GM21367 (cell line): ENCODE results near the gene FRMD8.

ENCODE experiments used
- ATAC-seq: cut with Tn5 transposase; IDR thresholded peaks from one replicate; pipeline ENCODE4 v1.9.1; 2021; ENCODE audit not compliant: unreplicated experiment

Gene FRMD8

GRCh38 chr11:65423516-65424204 lies 37.2 kb downstream of the FRMD8 start:
- ATAC-seq: no peak

DNA sequence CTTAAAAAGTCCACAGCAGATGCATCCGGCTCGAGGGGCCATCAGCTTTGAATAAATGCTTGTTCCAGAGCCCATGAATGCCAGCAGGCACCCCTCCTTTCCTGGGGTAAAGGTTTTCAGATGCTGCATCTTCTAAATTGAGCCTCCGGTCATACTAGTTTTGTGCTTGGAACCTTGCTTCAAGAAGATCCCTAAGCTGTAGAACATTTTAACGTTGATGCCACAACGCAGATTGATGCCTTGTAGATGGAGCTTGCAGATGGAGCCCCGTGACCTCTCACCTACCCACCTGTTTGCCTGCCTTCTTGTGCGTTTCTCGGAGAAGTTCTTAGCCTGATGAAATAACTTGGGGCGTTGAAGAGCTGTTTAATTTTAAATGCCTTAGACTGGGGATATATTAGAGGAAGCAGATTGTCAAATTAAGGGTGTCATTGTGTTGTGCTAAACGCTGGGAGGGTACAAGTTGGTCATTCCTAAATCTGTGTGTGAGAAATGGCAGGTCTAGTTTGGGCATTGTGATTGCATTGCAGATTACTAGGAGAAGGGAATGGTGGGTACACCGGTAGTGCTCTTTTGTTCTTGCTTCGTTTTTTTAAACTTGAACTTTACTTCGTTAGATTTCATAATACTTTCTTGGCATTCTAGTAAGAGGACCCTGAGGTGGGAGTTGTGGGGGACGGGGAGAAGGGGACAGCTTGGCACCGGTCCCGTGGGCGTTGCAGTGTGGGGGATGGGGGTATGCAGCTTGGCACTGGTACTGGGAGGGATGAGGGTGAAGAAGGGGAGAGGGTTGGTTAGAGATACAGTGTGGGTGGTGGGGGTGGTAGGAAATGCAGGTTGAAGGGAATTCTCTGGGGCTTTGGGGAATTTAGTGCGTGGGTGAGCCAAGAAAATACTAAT lies 38.0 kb downstream of the FRMD8 start:
- no peak for ATAC-seq

- no peak for ATAC-seq
Measured at GRCh38 chr11:65425105-65425970, 38.9 kb downstream of the FRMD8 start.

DNA sequence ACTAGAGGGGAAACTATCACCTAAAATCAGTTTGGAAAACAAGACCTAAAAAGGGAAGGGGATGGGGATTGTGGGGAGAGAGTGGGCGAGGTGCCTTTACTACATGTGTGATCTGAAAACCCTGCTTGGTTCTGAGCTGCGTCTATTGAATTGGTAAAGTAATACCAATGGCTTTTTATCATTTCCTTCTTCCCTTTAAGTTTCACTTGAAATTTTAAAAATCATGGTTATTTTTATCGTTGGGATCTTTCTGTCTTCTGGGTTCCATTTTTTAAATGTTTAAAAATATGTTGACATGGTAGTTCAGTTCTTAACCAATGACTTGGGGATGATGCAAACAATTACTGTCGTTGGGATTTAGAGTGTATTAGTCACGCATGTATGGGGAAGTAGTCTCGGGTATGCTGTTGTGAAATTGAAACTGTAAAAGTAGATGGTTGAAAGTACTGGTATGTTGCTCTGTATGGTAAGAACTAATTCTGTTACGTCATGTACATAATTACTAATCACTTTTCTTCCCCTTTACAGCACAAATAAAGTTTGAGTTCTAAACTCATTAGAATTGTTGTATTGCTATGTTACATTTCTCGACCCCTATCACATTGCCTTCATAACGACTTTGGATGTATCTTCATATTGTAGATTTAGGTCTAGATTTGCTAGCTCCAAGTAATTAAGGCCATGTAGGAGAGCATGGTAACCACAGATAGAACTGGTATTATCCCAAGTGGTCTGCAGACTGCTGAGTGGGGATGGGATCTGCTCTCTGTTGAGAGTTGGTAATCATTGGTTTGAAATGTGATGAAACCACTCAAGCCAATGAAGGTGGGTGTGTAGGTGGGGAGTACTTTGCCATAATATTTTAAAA lies 39.8 kb downstream of the FRMD8 start:
- no peak for ATAC-seq

- no peak for ATAC-seq
Measured at GRCh38 chr11:65426839-65427690, 40.6 kb downstream of the FRMD8 start.

DNA sequence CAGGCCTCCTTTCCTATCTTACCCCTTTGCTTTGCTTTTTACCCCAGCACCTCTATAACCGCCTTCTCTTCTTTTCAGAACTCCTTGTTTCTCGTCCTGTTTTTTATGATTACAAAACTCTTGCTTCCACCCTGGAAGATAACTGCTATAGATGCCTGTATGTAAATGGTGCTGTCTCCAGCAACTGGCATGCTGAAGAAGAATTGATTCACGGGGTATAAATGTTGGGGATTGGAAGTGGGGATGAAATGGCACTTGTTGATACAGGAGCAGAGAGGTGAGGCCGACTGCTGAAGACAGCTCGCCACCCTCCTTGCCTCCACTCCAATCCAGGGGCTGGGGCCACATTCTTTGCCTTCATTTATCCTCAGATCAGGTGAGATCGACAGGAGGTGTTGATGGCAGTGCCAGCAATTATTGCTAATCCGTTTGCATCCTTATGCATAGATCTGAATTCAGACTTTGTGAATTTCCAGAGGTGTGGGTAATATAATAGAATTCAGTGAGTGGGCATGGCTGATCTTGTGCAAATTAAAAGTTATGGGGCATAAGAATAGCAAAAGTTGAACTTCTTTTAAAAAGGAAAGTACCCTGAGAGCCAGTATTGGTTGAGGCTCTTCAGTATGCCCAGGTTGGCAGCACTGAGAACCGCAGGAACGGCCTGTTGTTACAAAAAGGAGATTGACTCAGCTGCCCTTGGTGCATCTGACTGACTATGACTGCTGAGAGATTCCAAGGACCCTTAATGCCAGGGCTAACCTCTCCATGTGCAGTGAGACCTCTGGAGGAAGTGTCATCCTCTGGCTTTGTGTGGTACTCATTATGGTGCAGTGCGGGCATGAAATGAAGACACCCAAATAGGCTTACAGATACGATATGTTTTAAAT lies 41.5 kb downstream of the FRMD8 start:
- ATAC-seq: no peak

DNA sequence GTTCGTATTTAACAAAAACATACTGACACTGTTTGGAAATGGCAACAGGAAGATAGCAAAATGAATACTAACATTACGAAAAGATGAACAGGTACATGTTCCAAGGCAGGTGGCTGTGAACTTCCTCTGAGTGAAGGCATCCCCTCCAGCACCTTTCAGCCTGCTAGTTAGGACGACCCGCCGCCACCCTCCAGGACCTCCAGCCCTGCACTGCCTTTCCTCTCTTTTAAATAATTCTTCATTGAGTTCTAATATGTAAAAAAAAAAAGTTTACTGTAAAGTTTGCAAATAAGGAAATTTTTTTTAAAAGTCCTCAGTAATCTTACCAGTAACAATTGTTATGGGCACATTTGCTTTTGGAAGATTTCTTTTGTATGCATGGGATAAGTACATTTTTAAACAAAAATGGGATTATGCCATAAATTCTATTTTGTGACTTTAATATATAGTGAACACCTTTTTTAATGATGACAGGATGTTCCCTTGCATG lies 42.2 kb downstream of the FRMD8 start:
- no peak for ATAC-seq

GRCh38 chr11:65429068-65429681 lies 42.7 kb downstream of the FRMD8 start:
- ATAC-seq: no peak

GRCh38 chr11:65429724-65430405 lies 43.4 kb downstream of the FRMD8 start:
- ATAC-seq: no peak

- no peak for ATAC-seq
Measured at GRCh38 chr11:65430406-65431217, 44.2 kb downstream of the FRMD8 start.

GRCh38 chr11:65431451-65432099 lies 45.1 kb downstream of the FRMD8 start:
- no peak for ATAC-seq

GRCh38 chr11:65432100-65432650 lies 45.7 kb downstream of the FRMD8 start:
- no peak for ATAC-seq

GRCh38 chr11:65432686-65433582 lies 46.5 kb downstream of the FRMD8 start:
- no peak for ATAC-seq

DNA sequence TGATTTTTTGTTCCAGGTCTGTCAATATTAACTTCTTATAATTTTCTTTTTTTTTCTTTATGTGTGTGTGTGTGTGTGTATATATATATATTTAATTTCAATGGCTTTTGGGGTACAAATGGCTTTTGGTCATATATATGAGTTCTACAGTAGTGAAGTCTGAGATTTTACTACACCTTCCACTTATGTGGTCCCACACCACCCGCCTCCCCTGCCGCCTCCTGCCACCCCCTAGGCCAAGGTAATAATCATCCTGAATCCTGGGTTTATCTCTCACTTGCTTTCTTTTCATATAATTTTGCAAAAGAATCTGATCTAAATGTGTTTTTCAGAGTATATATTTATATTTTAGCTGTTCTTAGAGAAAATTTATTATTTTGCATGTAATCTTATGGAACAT lies 47.2 kb downstream of the FRMD8 start:
- no peak for ATAC-seq
